SIG-M5 treated with dmso at 0.1 percent for 504 hours (cell line): ENCODE data around the gene COG4.
"Not testable (repeated sequence)": the region's sequence is repeated elsewhere in the genome, so short reads cannot be mapped to it uniquely, and the experiment has no call there.

Source experiments
- DNase-seq: peaks from one replicate; lab custom pipeline; 2025; ENCODE audit not compliant: unreplicated experiment; lab: John Stamatoyannopoulos, UW

The COG4 gene

GRCh38 chr16:70523076-70523742, at the start of gene COG4:
Gene COG4 (minus strand): TSS chr16:70523554. CDS start chr16:70523543, 11 bp downstream.
- peak; percentile 84 for DNase-seq

- no peak for DNase-seq
These were observed 49.5 kb upstream of the COG4 start for GRCh38 chr16:70572926-70573270.

- DNase-seq: no peak
These were observed 48.9 kb upstream of the COG4 start for GRCh38 chr16:70572050-70572925.

- no peak for DNase-seq
These were observed 48.3 kb upstream of the COG4 start for GRCh38 chr16:70571623-70572022.

GRCh38 chr16:70570967-70571570, 47.7 kb upstream of the COG4 start:
- no peak for DNase-seq

- DNase-seq: no peak
These were observed 46.4 kb upstream of the COG4 start for GRCh38 chr16:70569752-70570151.

GRCh38 chr16:70568601-70569237, 45.4 kb upstream of the COG4 start:
- DNase-seq: no peak

- no peak for DNase-seq
These were observed 41.7 kb upstream of the COG4 start for GRCh38 chr16:70565053-70565452.

- DNase-seq: peak; percentile 10
These were observed 40.3 kb upstream of the COG4 start for GRCh38 chr16:70563636-70564035.

- no peak for DNase-seq
These were observed 38.3 kb upstream of the COG4 start for GRCh38 chr16:70561623-70562022.

GRCh38 chr16:70556063-70556462, 32.7 kb upstream of the COG4 start:
- no peak for DNase-seq

- no peak for DNase-seq
These were observed 30.3 kb upstream of the COG4 start for GRCh38 chr16:70553645-70554044.

GRCh38 chr16:70552675-70553074, 29.3 kb upstream of the COG4 start:
- no peak for DNase-seq

- no peak for DNase-seq
These were observed 28.4 kb upstream of the COG4 start for GRCh38 chr16:70551788-70552187.

- no peak for DNase-seq
These were observed 26.7 kb upstream of the COG4 start for GRCh38 chr16:70550082-70550481.

- DNase-seq: no peak
These were observed 25.6 kb upstream of the COG4 start for GRCh38 chr16:70548936-70549335.

GRCh38 chr16:70544548-70544947, 21.2 kb upstream of the COG4 start:
- DNase-seq: no peak

- no peak for DNase-seq
These were observed 17.6 kb upstream of the COG4 start for GRCh38 chr16:70540994-70541393.

GRCh38 chr16:70534971-70535370, 11.6 kb upstream of the COG4 start:
- DNase-seq: no peak

- DNase-seq: not testable (repeated sequence)
These were observed 6.6 kb upstream of the COG4 start for GRCh38 chr16:70529954-70530353.

GRCh38 chr16:70529051-70529777, 5.9 kb upstream of the COG4 start:
- DNase-seq: peak; percentile 52
